Measurements from ENCODE around the gene SV2C. TPM values are rescaled to one million over a fixed set of nuclear protein-coding genes. Genes with fewer than 3 reads are reported as not detected.

Gene SV2C
- total RNA-seq, 1 donor from 2014 or later: 0.32 TPM

DNA sequence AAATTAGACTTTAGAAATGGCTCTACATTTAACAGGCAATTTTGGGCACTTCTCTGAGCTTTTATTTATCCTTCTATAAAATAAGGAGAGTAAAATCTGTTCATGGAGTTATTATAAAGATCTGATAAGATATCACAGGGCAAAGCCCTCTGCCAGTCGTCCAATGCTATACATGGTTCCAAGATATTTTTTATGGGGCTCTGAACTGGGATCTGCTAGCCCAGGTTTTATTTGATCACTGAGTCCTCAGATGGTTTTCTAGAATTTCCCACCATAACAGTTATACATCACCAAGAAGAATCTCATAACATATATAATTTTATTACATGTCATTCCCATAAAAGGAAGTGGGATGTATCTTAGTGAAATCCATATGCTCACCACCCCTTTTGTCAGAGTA lies 296.7 kb downstream of the SV2C start:
- Histone ChIP-seq H3K27me3 (no peaks in the 10 kb centered on the region), H3K27ac (no peak overlapping the region), H3K36me3 (no peaks in the 10 kb centered on the region), H3K4me3 (no peak overlapping the region), H3K9me3 (no peaks in the 10 kb centered on the region), H3K4me1 (no peaks in the 10 kb centered on the region)
- intact Hi-C loops (cut with DNase I): no loop called here
- TF ChIP-seq, protein P1, sequence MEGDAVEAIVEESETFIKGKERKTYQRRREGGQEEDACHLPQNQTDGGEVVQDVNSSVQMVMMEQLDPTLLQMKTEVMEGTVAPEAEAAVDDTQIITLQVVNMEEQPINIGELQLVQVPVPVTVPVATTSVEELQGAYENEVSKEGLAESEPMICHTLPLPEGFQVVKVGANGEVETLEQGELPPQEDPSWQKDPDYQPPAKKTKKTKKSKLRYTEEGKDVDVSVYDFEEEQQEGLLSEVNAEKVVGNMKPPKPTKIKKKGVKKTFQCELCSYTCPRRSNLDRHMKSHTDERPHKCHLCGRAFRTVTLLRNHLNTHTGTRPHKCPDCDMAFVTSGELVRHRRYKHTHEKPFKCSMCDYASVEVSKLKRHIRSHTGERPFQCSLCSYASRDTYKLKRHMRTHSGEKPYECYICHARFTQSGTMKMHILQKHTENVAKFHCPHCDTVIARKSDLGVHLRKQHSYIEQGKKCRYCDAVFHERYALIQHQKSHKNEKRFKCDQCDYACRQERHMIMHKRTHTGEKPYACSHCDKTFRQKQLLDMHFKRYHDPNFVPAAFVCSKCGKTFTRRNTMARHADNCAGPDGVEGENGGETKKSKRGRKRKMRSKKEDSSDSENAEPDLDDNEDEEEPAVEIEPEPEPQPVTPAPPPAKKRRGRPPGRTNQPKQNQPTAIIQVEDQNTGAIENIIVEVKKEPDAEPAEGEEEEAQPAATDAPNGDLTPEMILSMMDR (IDR thresholded peaks at IDR 0.05): no peak
- ATAC-seq (no peak), DNase-seq (no peak)

DNA sequence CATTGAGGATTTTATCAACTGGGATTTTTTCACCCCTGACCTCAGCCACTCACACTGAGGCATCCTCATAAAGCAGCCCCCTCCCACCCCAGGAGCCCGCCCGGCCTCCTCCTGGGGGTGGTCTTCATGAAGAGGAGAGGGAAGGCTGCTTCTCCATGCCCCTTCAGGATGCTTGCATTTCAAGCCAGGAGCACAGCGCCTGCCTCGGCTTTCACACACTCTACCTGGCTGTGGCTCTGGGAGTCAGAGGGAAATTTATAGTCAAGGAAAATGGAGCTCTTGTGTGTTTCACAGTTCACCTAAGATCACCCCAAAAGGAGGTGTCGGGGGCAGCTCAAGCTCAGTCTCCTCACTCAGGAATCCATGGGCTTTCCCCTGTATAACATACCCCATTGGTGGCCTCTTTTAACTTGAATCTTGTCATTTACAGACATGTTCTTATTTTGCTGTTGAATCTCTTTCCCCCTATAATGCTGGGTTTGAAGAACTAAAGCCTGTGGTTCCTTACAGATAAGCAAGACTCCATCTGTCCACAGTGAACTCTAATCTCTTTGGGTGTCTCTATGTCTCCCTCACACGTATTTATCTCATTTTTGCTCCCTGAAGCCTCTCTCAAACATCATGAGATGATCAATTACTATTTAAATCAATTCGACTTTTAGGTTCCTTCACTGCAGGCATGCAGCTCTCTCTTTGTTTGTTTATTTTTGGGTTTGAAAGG lies 297.3 kb downstream of the SV2C start:
- no peak overlapping the region for H3K4me3 ChIP-seq
- TF ChIP-seq, protein P1 (IDR thresholded peaks at IDR 0.05): no peak

DNA sequence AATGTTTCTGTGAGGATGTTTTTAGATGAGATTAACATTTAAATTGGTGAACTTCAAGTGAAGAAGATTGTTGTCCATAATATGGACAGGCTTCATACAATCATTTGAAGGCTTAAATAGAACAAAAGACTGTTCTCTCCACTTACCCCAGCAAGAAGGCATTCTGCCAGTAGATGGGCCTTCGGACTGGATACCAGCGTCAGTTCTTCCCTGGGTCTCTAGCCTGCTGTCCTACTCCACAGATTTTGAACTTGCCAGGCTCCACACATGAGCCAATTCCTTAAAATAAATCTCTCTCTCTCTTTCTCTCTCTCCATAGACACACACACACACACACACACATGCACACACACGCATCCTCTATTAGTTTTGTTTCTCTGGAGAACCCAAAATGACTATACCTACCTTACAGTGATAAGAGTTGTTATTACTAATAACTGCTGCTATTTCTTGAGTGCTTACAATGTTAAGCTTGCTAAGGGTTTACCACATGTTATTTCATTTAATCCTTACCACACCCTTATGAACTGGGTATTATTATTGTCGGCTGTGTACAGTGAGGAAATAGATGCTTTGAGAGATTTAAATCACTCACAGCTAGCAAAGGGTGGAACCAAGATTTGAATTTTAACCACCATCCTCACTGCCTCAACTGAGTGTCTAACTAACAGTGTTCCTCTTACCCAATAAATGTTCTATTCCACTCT lies 300.1 kb downstream of the SV2C start:
- TF ChIP-seq, protein P1 (IDR thresholded peaks at IDR 0.05): no peak

More for the DNA sequence above, 297.3 kb downstream of the SV2C start:
- no peaks in the 10 kb centered on the region for H3K36me3 ChIP-seq
- ATAC-seq: no peak
- DNase-seq: no peak
- no peaks in the 10 kb centered on the region for H3K4me1 ChIP-seq
- no peaks in the 10 kb centered on the region for H3K9me3 ChIP-seq
- H3K27ac ChIP-seq: no peak overlapping the region
- no peaks in the 10 kb centered on the region for H3K27me3 ChIP-seq
- intact Hi-C loops (cut with DNase I): no loop called here

DNA sequence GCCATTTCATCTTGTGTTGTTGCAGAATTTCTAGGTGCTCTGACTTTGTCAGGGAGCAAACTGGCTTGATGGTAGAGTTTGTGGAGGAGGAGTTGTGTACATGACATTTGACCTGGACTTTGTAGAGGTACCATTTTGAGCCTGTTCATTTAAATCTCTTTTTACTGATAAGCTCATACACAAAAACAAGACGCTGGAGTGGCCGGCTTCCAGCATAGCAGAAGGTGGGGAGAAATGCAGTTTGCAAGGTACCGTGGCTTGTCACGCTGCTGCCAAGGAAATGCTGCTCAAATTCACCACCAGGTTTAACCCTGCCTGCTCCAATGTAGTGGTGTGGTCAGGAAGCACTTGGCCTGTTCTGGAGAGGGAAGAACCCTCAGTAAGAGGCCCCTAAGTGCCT lies 301.0 kb downstream of the SV2C start:
- DNase-seq: no peak
- TF ChIP-seq, protein P1 (IDR thresholded peaks at IDR 0.05): no peak
- H3K4me1 ChIP-seq: no peaks in the 10 kb centered on the region
- H3K9me3 ChIP-seq: no peaks in the 10 kb centered on the region
- no peaks in the 10 kb centered on the region for H3K27me3 ChIP-seq
- intact Hi-C loops (cut with DNase I): no loop called here
- H3K36me3 ChIP-seq: no peaks in the 10 kb centered on the region
- H3K4me3 ChIP-seq: no peak overlapping the region
- no peak overlapping the region for H3K27ac ChIP-seq
- no peak for ATAC-seq

More for the DNA sequence above, 300.1 kb downstream of the SV2C start:
- Histone ChIP-seq H3K4me1 (no peaks in the 10 kb centered on the region), H3K27me3 (no peaks in the 10 kb centered on the region), H3K9me3 (no peaks in the 10 kb centered on the region), H3K4me3 (no peak overlapping the region), H3K36me3 (no peaks in the 10 kb centered on the region), H3K27ac (no peak overlapping the region)
- DNase-seq: no peak
- no peak for ATAC-seq
- intact Hi-C loops (cut with DNase I): no loop called here

DNA sequence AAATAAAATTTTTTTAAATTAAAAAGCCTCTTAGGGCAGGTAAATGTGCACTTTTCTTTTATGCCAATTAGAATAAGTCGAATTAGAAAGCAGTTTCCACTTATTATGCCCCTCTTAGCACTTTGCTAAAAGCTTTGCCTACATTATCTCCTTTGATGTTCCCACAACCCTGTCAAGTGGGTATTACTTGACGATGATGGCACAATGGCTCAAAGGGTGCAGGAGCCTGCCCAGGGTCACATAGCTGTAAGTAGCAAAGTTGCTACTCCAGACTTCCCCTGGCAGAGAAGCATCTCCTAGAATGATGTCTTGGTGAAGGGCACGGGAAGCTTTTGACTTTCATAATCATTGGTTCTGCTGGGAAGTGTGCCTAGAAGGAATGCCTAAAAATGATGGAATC lies 301.5 kb downstream of the SV2C start:
- intact Hi-C loops (cut with DNase I): no loop called here
- H3K4me1 ChIP-seq: no peaks in the 10 kb centered on the region
- no peak overlapping the region for H3K4me3 ChIP-seq
- ATAC-seq (no peak), DNase-seq (no peak)
- no peak overlapping the region for H3K27ac ChIP-seq
- no peaks in the 10 kb centered on the region for H3K36me3 ChIP-seq
- TF ChIP-seq, protein P1 (IDR thresholded peaks at IDR 0.05): no peak
- no peaks in the 10 kb centered on the region for H3K9me3 ChIP-seq
- H3K27me3 ChIP-seq: no peaks in the 10 kb centered on the region
